ENCODE results near the gene ZNF420. TPM values are rescaled to one million over a fixed set of nuclear protein-coding genes. Genes with fewer than 3 reads are reported as not detected.
"Not testable (repeated sequence)": the region's sequence is repeated elsewhere in the genome, so short reads cannot be mapped to it uniquely, and the experiment has no call there.

Gene ZNF420
- total RNA-seq = 8.4 TPM
- long read RNA-seq, transcript ZNF420-202 (5 exons, 3,535 nt) = major isoform, 8 of 24 reads
- long read RNA-seq, partial matches to known transcripts = 0 of 24 reads
- long read RNA-seq, other reads (novel, unspliced or antisense) = 16 of 24 reads

- peak; percentile 96 for DNase-seq
- peak; percentile 99 for ATAC-seq
- intact Hi-C loops (cut with micrococcal nuclease) = no loop called here
These were observed at the start of gene ZNF420 for GRCh38 chr19:37077934-37078716. Gene ZNF420, plus strand, starts transcription at chr19:37078433. Its CDS starts 10,686 bp downstream, at chr19:37089119.

GRCh38 chr19:37045140-37045539 is 33.1 kb upstream of the ZNF420 start:
- intact Hi-C loops (cut with micrococcal nuclease) = no loop called here
- ATAC-seq (no peak), DNase-seq (no peak)

- DNase-seq (no peak), ATAC-seq (no peak)
- intact Hi-C loops (cut with micrococcal nuclease) = no loop called here
These were observed 22.9 kb upstream of the ZNF420 start for GRCh38 chr19:37055330-37055729.

GRCh38 chr19:37056776-37057175 is 21.5 kb upstream of the ZNF420 start:
- no peak for ATAC-seq
- intact Hi-C loops (cut with micrococcal nuclease) = no loop called here

GRCh38 chr19:37059142-37059541 is 19.1 kb upstream of the ZNF420 start:
- intact Hi-C loops (cut with micrococcal nuclease) = no loop called here
- no peak for ATAC-seq
- no peak for DNase-seq

More at GRCh38 chr19:37056776-37057175, 21.5 kb upstream of the ZNF420 start:
- no peak for DNase-seq

GRCh38 chr19:37064886-37065285 is 13.3 kb upstream of the ZNF420 start:
- ATAC-seq; DNase-seq; intact Hi-C loops (cut with micrococcal nuclease): not testable (repeated sequence)

GRCh38 chr19:37074111-37074510 is 4.1 kb upstream of the ZNF420 start:
- DNase-seq = no peak
- intact Hi-C loops (cut with micrococcal nuclease) = no loop called here
- ATAC-seq = no peak

- DNase-seq = no peak
- intact Hi-C loops (cut with micrococcal nuclease) = no loop called here
These were observed 3.3 kb upstream of the ZNF420 start for GRCh38 chr19:37074819-37075362.

GRCh38 chr19:37076524-37076923 is 1.7 kb upstream of the ZNF420 start:
- ATAC-seq; DNase-seq; intact Hi-C loops (cut with micrococcal nuclease): not testable (repeated sequence)

More at GRCh38 chr19:37074819-37075362, 3.3 kb upstream of the ZNF420 start:
- ATAC-seq = no peak

GRCh38 chr19:37077501-37077933 is 716 bp upstream of the ZNF420 start:
- no peak for DNase-seq
- intact Hi-C loops (cut with micrococcal nuclease) = no loop called here
- peak; percentile 4 for ATAC-seq

- intact Hi-C loops (cut with micrococcal nuclease) = no loop called here
- ATAC-seq = no peak
- DNase-seq = no peak
These were observed 442 bp downstream of the ZNF420 start for GRCh38 chr19:37078717-37079032.

GRCh38 chr19:37079238-37079637 is 1.0 kb downstream of the ZNF420 start:
- DNase-seq (no peak), ATAC-seq (no peak)
- intact Hi-C loops (cut with micrococcal nuclease) = no loop called here

GRCh38 chr19:37082307-37082706 is 4.1 kb downstream of the ZNF420 start:
- intact Hi-C loops (cut with micrococcal nuclease) = no loop called here
- ATAC-seq (no peak), DNase-seq (no peak)

- ATAC-seq = no peak
- DNase-seq = no peak
- intact Hi-C loops (cut with micrococcal nuclease) = no loop called here
These were observed 8.9 kb downstream of the ZNF420 start for GRCh38 chr19:37087110-37087509.

GRCh38 chr19:37095859-37096258 is 17.6 kb downstream of the ZNF420 start:
- DNase-seq (no peak), ATAC-seq (no peak)
- intact Hi-C loops (cut with micrococcal nuclease) = no loop called here

GRCh38 chr19:37098570-37098969 is 20.3 kb downstream of the ZNF420 start:
- ATAC-seq (no peak), DNase-seq (no peak)
- intact Hi-C loops (cut with micrococcal nuclease) = no loop called here

GRCh38 chr19:37104135-37104534 is 25.9 kb downstream of the ZNF420 start:
- ATAC-seq; DNase-seq; intact Hi-C loops (cut with micrococcal nuclease): not testable (repeated sequence)

GRCh38 chr19:37111753-37112152 is 33.5 kb downstream of the ZNF420 start:
- DNase-seq; ATAC-seq; intact Hi-C loops (cut with micrococcal nuclease): not testable (repeated sequence)

GRCh38 chr19:37114001-37114400 is 35.8 kb downstream of the ZNF420 start:
- no peak for ATAC-seq
- intact Hi-C loops (cut with micrococcal nuclease) = no loop called here
- DNase-seq = no peak

GRCh38 chr19:37122093-37122492 is 43.9 kb downstream of the ZNF420 start:
- DNase-seq; intact Hi-C loops (cut with micrococcal nuclease); ATAC-seq: not testable (repeated sequence)
